Stimulated activated CD4-positive, alpha-beta T cell treated with anti-CD3 and anti-CD28 coated beads, TNF-alpha, amount 100 ng/mL, for 48 hours (primary cell): ENCODE measurements around the gene TRAF2.
"Not testable (repeated sequence)": the region's sequence is repeated elsewhere in the genome, so short reads cannot be mapped to it uniquely, and the experiment has no call there.

Experiments used
- DNase-seq, 3 donors: peaks; one replicate each; pipeline ENCODE4 v3.0.0-alpha.2; 2020; ENCODE audit warnings: low read depth in 3 of 3

The TRAF2 gene

DNA sequence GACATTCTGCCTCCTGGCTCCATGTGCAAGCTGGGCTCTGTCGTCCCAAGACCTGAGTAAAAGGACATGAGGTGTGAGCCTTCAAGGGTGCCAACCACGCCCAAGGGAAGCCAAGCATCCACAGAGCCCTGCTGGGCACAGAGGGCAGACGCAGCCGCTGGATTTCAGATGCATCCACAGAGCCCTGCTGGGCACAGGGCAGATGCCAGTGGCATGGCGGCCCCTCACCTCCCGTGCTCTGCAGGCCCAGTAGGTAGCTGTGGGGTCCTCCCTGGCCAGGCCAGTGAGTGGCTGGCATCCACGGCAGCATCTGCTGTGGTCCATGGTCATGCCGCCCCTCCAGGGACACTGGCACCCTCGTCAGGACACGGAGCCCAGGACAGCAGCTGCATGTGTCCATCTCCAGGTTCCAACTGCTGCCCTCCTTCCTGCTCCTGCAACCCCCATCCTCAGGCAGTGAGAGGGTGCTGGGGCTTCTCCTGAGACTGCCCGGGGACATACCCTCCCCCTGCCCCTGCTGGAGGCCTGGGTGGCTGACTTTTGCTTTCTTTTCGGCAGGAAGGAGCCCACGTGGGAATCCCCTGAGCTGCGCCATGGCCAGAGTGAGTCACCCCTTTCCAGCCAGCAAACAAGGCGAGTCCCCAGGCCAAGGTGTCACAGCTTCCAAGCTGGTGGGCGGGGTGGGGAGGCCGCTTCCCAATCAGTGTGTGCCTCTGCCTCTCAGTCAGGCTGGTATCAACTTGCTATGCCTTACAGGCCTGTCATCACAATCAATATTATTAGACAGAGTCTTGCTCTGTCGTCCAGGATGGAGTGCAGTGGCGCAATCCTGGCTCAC lies 4.0 kb upstream of the TRAF2 start:
- DNase-seq, result peak; percentile 81 to 92 (median 86)

DNA sequence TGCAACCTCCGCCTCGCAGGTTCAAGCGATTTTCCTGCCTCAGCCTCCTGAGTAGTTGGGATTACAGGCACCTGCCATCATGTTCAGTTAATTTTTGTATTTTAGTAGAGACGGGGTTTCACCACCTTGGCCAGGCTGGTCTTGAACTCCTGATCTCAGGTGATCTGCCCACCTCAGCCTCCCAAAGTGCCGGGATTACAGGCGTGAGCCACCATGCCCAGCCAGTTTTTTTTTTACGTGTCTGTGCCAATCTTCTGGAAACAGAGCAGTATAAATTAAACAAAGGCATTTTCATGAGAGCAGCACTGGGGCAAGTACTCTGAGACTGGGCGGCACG lies 3.4 kb upstream of the TRAF2 start:
- DNase-seq, result not testable (repeated sequence)

DNA sequence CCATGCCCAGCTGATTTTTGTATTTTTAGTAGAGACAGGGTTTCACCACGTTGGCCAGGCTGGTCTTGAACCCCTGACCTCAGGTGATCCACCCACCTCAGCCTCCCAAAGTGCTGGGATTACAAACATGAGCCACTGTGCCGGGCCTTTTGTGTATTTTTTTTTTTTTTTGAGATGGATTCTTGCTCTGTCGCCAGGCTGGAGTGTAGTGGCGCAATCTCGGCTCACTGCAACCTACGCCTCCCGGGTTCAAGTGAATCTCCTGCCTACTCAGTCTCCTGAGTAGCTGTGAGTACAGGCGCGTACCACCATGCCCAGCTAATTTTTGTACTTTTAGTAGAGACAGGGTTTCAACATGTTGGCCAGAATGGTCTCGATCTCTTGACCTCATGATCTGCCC lies 2.6 kb upstream of the TRAF2 start:
- DNase-seq, result not testable (repeated sequence)

DNA sequence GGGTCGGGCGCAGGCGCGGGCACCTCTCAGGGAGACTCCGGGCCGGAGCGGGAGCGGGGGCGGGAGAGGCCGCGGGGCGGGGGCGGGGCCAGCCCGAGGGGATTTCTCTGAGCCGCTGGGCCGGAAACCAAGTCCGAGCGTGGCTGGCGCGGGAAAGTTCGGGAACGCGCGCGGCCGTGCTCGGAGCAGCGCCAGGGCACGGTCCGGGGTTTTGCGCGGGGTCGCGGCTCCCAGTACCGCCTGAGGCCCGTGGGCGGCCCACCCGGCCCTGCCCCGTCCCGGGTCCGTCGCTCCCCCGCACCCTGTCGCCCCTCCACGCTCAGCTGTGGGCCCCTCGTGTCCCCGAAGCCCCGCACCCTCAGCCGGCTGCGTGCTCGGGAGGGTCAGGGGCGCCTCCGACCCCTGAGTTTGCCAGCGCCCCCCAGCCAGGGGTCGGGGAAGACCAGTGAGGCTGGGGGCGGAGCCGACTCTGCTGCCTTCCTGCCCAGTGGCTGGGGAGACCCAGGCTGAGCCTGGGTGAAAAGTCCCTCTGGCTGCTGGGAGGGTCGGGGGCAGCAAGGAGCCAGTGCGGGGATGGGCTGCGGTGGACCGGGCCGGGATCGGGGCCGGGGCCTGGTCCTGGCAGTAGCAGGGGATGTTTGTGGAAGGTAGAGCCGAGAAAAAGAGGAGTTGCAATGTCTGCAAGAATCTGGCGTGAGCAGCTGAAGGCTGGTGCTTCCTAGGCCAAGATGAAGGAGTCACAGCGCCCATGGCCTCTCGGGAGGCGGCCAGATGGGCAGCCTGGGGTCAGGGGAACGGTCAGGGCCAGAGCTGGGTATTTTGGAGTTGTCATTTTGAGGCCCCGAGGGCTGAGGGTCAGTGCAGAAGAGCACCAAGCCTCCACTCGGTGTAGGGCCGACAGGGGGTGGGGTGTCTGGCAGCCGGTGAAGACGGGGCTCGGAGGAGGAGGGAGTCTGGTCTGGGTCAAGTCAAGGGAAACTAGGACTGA lies 588 bp downstream of the TRAF2 start:
- DNase-seq, result no peak

DNA sequence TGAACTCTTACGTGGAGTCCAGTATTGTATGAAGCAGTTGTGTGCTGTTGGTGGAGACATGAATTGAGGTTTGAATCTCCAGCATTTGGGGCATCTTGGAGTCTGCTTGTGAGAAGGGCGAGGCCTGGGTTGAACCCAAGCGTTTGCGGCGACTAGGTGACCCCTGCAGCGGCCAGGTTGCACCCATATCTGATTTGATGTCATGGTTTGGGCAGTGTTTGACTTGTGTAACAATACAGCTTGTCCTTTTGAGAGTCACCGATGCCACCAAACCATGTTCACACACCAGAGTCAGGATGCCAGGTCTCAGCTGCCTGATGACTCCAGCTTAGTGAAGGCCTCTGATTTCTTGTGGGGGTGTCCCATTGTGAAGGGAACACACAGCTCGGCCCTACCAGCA lies 2.1 kb downstream of the TRAF2 start:
- DNase-seq, result no peak

DNA sequence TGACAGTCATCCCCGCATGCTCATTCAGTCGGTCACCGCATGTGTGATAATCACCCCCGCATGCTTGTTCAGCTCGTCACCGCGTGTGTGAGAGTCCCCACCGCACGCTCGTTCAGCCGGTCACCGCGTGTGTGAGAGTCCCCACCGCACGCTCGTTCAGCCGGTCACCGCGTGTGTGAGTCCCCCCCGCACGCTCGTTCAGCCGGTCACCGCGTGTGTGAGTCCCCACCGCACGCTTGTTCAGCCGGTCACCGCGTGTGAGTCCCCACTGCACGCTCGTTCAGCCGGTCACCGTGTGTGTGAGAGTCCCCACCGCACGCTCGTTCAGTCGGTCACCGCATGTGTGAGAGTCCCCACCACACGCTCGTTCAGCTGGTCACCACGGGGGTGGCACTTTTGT lies 3.5 kb downstream of the TRAF2 start:
- DNase-seq, result no peak

DNA sequence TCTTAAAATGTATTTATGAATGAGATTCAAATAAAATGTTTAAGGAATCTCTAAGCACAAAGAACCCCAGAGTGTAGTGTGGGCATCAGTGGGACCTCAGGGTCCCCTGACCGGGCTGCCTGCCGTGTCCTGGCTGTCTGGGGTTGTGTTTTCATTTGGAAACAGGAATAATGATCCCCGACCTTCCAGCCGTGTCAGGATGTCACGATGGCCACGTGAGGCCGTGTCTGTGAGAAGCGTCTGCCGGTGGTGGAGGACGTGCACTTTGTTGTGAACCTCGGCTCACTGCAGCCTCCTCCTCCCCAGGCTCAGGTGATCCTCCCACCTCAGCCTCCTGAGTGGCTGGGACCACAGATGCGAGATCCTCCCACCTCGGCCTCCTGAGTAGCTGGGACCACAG lies 4.3 kb downstream of the TRAF2 start:
- DNase-seq, result no peak

DNA sequence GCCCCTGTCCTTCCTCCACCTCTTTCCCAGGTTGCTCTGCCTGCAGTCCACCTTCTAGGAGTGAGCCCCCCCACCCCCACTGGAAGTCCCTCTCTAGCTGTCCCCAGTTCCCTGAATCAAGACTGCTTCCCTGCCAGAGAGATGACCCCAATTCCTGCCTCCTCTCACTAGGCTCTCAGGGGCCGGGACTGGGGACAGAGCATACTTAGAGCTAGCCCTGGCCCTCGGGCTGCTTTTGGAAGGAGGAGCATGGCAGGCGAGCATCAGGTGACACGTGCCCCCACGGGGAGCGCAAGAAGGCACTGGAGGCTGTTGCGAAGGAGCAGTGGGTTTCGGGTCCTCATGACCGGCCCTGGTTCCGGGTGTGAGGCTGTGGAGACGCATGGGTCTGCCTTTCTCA lies 9.7 kb downstream of the TRAF2 start:
- no peak for DNase-seq

DNA sequence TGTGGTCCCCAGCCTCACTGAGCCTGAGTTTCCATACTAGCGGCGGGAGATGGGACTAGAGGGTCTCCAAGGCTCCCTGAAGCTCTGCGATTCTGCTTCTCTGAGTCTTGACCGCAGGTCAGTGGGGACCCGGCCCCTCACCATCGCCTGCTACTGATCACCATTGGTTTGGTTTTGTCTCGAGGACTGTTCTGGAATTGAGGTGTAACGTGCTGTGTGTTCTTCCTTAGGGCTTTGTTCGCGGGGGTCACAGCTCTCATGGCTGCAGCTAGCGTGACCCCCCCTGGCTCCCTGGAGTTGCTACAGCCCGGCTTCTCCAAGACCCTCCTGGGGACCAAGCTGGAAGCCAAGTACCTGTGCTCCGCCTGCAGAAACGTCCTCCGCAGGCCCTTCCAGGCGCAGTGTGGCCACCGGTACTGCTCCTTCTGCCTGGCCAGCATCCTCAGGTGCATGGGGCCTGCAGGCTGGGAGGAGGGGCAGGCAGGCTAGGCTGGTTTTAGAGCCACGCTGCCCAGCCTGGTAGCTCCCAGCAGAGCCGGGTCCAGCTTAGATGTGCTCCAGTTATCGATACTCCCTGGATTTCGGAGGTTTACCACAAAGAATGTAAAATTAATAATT lies 12.3 kb downstream of the TRAF2 start:
- no peak for DNase-seq

DNA sequence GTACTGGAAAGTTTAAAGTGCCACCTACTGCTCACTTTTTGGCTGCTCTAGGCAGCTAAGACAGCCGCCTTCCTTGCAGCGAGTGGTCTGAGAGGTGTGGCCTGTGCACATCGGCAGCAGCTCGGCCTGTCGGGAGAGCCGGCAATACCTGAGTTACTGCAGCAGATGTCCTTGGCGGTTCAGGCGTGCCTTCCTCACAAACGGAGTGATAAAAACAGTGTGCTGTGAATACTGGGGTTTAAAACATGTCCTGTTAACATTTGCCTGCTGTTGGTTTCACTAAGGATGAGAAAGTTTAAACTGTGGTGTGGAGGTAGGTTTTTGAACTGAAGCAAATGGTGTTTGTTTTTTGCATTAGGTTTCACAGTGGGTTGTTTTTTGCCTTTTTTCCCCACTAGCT lies 12.9 kb downstream of the TRAF2 start:
- no peak for DNase-seq

DNA sequence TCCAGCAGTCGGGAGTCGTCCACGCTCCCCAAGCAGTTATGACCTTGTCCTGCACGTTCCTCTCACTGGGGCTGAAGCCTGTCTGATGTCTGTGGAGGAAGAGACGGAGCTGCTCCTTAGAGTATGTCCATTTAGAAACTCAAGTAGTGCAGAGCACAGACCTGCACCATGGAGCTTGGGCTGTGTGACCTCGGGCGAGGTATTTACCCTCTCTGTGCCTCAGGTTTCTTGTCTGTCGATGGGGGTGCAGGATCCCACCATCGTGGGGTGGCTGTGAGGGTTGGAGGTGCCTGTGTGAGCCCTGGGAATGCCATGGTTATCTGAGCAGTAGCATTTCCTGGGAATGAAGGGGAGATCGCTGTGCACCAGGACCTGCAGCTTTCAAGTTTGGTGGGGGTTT lies 14.2 kb downstream of the TRAF2 start:
- DNase-seq, result no peak

DNA sequence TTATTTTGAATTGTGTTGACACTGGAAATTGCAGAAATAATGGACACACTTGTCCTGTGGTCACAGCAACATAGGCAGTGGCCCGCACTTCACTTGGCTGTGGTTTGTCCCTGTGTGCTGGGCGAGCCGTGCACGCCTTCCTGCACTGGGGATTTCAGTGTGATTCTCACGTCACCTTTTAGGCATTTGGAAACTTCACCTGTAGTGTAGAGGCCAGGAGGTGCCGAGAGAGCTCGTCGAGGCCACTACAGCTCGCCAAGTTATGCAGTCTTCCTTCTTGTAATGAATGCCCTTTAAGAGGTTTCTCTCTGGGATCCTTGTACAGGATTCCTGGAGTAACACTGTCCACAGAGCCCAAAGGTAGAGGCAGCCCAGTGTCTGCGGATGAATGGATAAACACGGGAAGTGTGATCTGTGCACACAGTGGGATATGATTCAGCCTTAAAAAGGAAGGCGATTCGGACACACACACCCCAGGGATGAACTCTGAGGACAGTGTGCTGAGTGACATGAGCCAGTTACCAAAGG lies 14.7 kb downstream of the TRAF2 start:
- no peak for DNase-seq

DNA sequence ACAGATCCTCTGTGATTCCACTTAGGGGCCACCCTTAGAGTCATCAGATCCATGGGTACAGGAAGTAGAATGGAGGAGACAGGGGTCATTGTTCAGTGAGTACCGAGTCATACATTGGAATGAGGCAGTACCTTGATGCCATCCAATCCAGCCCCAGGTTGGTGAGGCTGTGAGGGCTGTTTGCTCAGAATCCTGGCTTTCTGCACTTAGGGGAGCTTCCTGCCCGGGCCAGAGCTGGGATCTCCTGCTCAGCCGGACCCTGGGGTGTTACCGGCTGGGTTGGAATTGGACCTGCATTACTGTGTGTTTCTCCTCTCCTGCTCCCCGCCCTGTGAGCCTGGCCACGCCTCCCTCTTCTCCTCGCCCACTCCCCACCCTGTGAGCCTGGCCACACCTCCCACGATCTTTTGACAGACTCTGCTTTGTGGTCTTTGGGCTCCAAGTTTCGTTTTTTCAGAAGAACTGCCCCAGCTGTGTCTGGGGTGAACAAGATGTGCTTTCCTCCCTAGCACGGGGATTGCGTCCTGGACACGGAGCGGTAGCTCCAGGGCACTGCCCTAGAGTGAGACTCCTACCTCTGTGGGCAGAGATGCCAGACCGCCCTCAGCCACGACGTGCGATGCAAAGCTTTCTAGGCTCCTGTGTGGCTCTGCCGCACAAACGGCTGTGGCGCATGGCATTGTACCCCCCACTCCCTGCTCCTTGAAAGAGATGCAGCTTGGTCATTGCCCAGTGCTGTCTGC lies 15.4 kb downstream of the TRAF2 start:
- DNase-seq, result peak; percentile 50 to 71 (median 58)

DNA sequence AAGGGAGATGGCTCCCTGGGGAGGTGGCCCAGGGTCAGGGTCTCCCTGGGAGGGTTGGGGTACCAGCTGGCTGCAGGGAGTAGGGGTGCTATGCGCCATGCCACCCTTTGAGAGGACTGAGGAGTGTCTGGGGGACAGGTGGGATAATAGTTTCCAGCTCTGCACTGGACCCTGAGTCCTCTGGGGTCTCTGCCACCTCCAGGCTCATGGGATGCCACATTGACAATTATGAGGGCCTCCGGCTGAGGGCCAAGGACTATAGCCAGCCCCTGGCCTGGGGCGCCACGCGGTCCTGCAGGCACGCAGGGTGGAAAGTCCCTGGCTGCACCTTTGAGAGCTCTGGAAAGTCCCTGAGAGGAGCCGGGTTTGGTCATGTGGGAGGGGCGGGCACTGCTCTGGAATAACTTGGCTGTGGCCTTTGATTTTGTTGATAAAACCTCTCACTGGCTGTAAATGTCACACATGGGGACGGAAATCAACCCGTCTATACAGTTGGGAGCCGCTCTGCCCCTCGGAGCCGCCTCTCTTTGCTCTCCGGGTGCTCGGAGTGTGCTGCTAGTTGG lies 16.0 kb downstream of the TRAF2 start:
- peak; percentile 76 to 81 (median 77) for DNase-seq

DNA sequence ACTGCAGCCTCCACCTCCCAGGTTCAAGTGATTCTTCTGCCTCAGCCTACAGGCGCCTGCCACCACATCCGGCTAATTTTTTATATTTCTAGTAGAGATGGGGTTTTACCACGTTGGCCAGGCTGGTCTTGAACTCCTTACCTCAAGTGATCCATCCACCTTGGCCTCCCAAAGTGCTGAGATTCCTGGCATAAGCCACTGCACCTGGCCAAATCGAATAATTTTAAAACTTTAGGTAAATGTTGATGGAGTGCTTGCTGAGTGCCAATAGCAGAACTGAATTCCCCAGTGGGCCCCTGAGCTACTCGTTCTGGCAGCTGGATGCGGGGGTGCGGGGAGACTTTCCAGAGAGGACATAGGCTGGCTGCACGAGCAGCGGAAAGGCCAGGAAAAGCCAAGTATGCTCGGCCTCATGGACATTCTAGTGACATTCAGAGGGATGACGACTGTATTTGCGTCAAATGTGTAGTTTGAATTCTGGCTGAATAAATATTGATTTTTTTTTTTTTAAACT lies 16.8 kb downstream of the TRAF2 start:
- DNase-seq, result no peak

DNA sequence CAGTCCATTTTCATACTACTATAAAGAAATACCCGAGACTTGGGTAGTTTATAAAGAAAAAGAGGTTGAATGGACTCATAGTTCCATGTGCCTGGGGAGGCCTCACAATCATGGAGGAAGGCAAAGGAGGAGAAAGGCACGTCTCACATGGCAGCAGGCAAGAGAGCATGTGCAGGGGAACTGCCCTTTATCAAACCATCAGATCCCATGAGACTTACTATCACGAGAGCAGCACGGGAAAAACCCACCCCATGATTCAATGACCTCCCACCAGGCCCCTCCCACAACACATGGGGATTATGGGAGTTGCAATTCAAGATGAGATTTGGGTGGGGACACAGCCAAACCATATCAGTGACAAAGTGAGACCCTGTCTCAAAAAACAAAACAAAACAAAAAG lies 19.9 kb downstream of the TRAF2 start:
- no peak for DNase-seq

DNA sequence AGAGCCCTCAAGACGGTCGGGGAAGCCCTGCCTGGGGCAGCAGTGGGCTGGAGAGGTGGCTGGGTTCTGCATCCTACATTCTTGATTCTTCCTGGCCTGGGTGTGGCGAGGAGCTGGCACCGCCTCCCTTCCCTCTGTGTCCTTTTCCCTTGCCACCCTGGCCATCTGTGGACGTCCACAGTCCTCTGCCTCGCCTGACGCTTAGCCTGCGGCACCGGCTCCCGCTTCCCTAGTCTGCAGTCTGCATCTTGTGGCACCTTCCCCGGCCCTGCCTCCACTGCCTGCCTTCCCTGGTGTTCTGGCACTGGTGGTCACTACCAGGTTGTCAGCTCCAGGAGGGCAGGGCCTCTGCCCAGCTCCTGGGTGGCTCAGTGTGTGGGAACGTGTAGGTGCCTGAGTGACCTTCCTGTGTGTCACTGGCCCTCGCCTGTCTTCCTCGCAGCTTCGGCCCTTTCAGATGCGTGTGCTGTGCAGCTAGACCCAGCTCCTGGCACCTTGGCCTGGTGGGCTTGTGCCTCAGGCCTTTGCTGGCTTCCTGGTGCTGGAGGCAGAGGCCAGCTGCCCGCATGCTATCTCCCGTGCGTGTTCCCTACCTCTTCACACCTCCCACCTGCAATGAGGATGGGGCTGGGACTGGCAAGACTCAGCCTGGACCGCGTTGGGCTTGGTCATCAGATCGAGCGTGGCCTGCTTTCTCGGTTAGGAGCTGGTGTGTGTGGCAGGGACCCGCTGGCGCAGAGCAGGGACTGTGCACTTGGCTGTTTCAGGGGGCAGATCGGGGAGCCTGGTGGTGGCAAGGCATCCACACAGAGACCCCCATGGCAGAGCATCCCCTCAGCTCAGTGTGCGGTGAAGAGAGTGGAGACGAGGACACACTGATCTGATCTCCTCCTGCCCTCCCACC lies 20.9 kb downstream of the TRAF2 start:
- DNase-seq, result no peak

DNA sequence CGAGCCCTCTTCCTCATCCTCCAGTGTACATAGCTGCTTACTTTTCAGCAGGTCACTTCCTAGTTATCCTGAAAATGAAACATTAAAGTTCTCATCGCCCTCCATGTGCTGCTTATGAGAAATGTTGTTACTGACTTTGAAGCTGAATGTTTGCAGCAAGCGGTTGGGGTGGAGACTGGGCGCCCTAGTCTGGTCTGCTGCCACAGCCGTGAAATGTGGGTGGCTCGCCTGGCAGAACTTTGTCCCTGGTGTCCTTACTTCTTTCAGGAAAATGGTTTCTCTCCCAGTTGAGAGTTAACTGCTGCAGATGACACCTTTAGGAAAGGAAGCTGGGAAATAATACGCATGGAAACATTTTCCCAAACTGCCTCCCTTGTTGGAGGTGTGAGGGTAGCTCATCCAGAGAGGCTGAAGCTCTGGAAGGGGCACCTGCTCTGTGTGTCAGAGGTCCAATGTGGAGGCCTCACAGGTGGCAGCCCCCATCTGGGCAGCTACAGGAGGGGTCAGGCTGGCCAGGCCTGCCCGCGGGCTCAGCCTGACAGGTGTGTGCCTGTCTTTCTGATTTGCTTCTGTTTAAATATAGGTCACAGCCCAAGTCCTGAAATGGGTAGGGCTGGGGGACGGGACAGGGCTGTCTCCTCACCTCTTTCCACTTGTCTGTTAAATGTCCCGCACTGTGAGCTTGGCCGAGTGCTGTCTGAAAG lies 24.0 kb downstream of the TRAF2 start:
- DNase-seq, result no peak

DNA sequence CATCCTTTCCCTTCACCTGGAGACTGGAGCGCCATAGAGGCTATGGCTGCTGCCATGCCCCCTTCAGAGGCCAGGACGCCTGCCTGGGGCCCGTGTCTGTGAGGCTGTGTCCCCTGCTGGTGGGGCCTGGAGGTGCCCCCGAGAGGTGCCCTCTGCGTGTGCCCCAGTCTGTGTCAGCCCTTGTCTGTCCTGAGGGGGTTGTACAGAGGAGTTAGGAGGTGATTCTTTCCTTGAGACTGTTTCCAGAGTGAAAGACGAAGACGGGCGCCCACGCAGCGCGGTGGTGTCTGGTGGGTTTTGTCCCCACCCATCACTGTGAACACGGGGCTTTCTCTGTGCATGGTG lies 24.6 kb downstream of the TRAF2 start:
- DNase-seq, result no peak
